BJ (cell line): ENCODE results near the gene CARS2. TPM values are rescaled to one million over a fixed set of nuclear protein-coding genes. Genes with fewer than 3 reads are reported as not detected.

Experiments
- CTCF ChIA-PET: fragments of 350-600 bp; formaldehyde crosslinking; extraction: SDS; loops from one replicate; lab custom pipeline; 2021; ENCODE audit warnings: antibody characterized with exemption, inconsistent platforms; lab: Yijun Ruan, JAX
- POLR2A ChIA-PET: fragments of 300-600 bp; sonication (Branson Sonifier 250); formaldehyde crosslinking; extraction: SDS; loops from one replicate; lab custom pipeline; 2021; ENCODE audit warnings: antibody characterized with exemption; lab: Charles Lee
- DNase-seq: peaks from one replicate; pipeline ENCODE4 v3.0.0-alpha.2; 2011; ENCODE audit warnings: low read depth
- H3K27me3 ChIP-seq: 2 replicates; pipeline ENCODE4 v1.6.0; 2011; ENCODE audit warnings: low read length; ENCODE audit not compliant: control insufficient read depth, insufficient read depth
- H3K36me3 ChIP-seq: 2 replicates; pipeline ENCODE4 v1.5.1; 2011; ENCODE audit warnings: low read length; ENCODE audit not compliant: control insufficient read depth, insufficient read depth
- H3K4me3 ChIP-seq: 2 replicates; pipeline ENCODE4 v1.5.1; 2011; ENCODE audit warnings: low read depth, mild to moderate bottlenecking, control low read depth, low read length
- CTCF ChIP-seq: IDR thresholded peaks from 2 replicates; pipeline ENCODE4 v1.5.1; 2011; ENCODE audit warnings: low read depth, mild to moderate bottlenecking, control low read depth, inconsistent platforms, low read length, moderate library complexity; ENCODE audit not compliant: insufficient read depth
- polyA plus RNA-seq: library from polyadenylated mRNA; depleted of rRNA; stranded (reverse); fragments of >200 nt; gene quantifications from 2 replicates; pipeline ENCODE4 v1.2.3, GENCODE V29; 2011

The CARS2 gene
- polyA plus RNA-seq, 1 experiment: 76.8 TPM

DNA sequence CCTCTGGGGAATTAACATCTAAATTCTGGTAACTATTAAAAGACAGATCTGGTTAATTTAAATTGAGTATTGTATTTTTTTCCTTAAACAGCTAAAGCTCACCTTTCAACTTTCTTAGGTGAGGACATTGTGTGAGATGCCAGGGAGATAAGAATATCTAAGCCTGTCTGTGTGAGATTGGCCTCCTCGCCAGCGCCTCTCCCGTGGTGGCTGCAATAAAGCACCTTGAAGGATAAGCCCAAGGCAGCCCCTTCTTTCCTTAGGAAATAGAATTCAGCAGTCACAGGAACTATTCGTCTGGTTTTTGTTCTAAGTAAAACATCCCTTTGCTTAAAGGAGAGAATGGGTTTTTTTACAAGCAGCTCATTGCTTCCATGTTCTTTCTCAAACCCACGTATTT lies 66.0 kb downstream of the CARS2 start:
- no peaks in the 10 kb centered on the region for H3K27me3 ChIP-seq
- CTCF ChIA-PET: interaction anchor here (0.7 to 2.1 kb wide), 5 partner anchors 9 to 274 kb away, joined by 3 to 9 read pairs (median 4); no protein-coding TSS in a partner anchor
- no peak overlapping the region for H3K4me3 ChIP-seq
- H3K36me3 ChIP-seq: peaks cover 53% of the 10 kb centered on the region
- POLR2A ChIA-PET: interaction anchor here (0.6 kb wide), 1 partner anchor 197 kb away, joined by 3 read pairs; no protein-coding TSS in a partner anchor
- TF ChIP-seq CTCF: no peak
- DNase-seq: no peak

- TF ChIP-seq CTCF: no peak
- CTCF ChIA-PET: interaction anchor here (0.7 to 2.1 kb wide), 4 partner anchors 9 to 275 kb away, joined by 3 to 9 read pairs (median 4); no protein-coding TSS in a partner anchor
- peaks cover 60% of the 10 kb centered on the region for H3K36me3 ChIP-seq
Measured at GRCh38 chr13:110638814-110639806, 66.8 kb downstream of the CARS2 start.

GRCh38 chr13:110638257-110638656 lies 67.7 kb downstream of the CARS2 start:
- ChIA-PET POLR2A (no interaction called here), CTCF (interaction anchor here (2.1 kb wide), 1 partner anchor 45 kb away, joined by 9 read pairs; no protein-coding TSS in a partner anchor)
- no peaks in the 10 kb centered on the region for H3K27me3 ChIP-seq
- H3K36me3 ChIP-seq: peaks cover 58% of the 10 kb centered on the region
- H3K4me3 ChIP-seq: no peak overlapping the region
- DNase-seq: no peak
- TF ChIP-seq CTCF: no peak

More at GRCh38 chr13:110638814-110639806, 66.8 kb downstream of the CARS2 start:
- DNase-seq: no peak
- POLR2A ChIA-PET: no interaction called here
- H3K4me3 ChIP-seq: no peak overlapping the region
- no peaks in the 10 kb centered on the region for H3K27me3 ChIP-seq

- CTCF ChIA-PET: no interaction called here
- DNase-seq: no peak
- no peak for TF ChIP-seq CTCF
- no peak overlapping the region for H3K4me3 ChIP-seq
- POLR2A ChIA-PET: no interaction called here
- H3K27me3 ChIP-seq: no peaks in the 10 kb centered on the region
- H3K36me3 ChIP-seq: peaks cover 57% of the 10 kb centered on the region
Measured at GRCh38 chr13:110637747-110638146, 68.2 kb downstream of the CARS2 start.

DNA sequence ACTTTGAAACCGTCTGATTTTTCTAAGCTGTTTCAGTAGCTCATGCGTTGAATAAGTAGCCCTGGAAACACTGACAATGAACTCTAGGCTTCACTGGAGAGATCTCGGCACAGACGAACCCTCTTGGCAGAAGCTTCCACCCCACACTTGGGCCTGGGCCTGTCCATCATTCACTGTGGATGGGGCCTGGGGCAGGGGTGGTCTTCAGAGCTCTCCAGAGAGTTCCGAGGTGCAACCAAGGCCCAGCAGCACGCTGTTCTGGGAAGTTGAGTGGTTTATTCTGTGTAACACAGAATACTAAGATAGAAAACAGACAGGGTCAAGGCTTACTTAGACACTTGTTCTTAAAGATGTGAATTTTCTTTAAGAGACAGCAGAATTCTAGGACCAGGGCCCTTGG lies 68.6 kb downstream of the CARS2 start:
- Histone ChIP-seq H3K4me3 (no peak overlapping the region), H3K36me3 (peaks cover 52% of the 10 kb centered on the region), H3K27me3 (no peaks in the 10 kb centered on the region)
- POLR2A ChIA-PET: no interaction called here
- no peak for TF ChIP-seq CTCF
- no peak for DNase-seq
- CTCF ChIA-PET: no interaction called here
